Naive thymus-derived CD4-positive, alpha-beta T cell (primary cell): ENCODE measurements around the gene EPB41L1. TPM values are rescaled to one million over a fixed set of nuclear protein-coding genes. Genes with fewer than 3 reads are reported as not detected.
A peak's percentile ranks its signal among the peaks of the same experiment; 100 is the strongest.

Experiments used
- ATAC-seq: fragments of 150-1000 bp; cut with Tn5 transposase; 2 replicates; pipeline ENCODE4 v1.10.0; 2021; ENCODE audit warnings: mild to moderate bottlenecking, moderate library complexity
- CTCF ChIA-PET: fragments of 350-600 bp; sonication (Branson Sonifier 250); formaldehyde crosslinking; loops from one replicate; lab custom pipeline; 2021; ENCODE audit warnings: antibody characterized with exemption; lab: Charles Lee
- POLR2A ChIA-PET: fragments of 350-600 bp; sonication (Branson Sonifier 250); formaldehyde crosslinking; loops from one replicate; lab custom pipeline; 2021; ENCODE audit warnings: antibody characterized with exemption, inconsistent platforms; lab: Charles Lee
- DNase-seq, 9 donors: peaks; one replicate each; pipeline versions ENCODE4 v3.0.0 to v3.0.0-alpha.2; 2020 to 2022; ENCODE audit warnings: mixed read lengths in 1 of 9
- H3K27ac ChIP-seq: one replicate; pipeline ENCODE4 v1.7.0; 2013; ENCODE audit warnings: mild to moderate bottlenecking, low read depth, low read length, moderate library complexity
- H3K27me3 ChIP-seq, 2 donors: one replicate each; pipeline ENCODE4 v1.7.0; 2013; ENCODE audit warnings: low read length in 2 of 2, mild to moderate bottlenecking in 2 of 2, moderate library complexity in 2 of 2; ENCODE audit not compliant: control insufficient read depth in 2 of 2, insufficient read depth in 2 of 2
- H3K36me3 ChIP-seq, 3 experiments: 1 replicate in 2 of 3; 2 replicates in 1 of 3; pipeline ENCODE4 v1.7.0; 2013; ENCODE audit warnings: low read length in 3 of 3, mild to moderate bottlenecking in 3 of 3, moderate library complexity in 1 of 3; ENCODE audit not compliant: insufficient read depth in 3 of 3, control insufficient read depth in 2 of 3
- H3K4me1 ChIP-seq, 2 donors: one replicate each; pipeline ENCODE4 v1.7.0; 2013; ENCODE audit warnings: low read length in 2 of 2, mild to moderate bottlenecking in 2 of 2, moderate library complexity in 1 of 2; ENCODE audit not compliant: control insufficient read depth in 2 of 2, insufficient read depth in 2 of 2
- H3K4me3 ChIP-seq: 2 replicates; pipeline ENCODE4 v1.7.0; 2013; ENCODE audit warnings: mild to moderate bottlenecking, low read length
- H3K9me3 ChIP-seq, 3 experiments: 1 replicate in 2 of 3; 2 replicates in 1 of 3; pipeline ENCODE4 v1.7.0; 2013; ENCODE audit warnings: low read length in 3 of 3; ENCODE audit not compliant: control insufficient read depth in 2 of 3
- H3K27ac Mint-ChIP-seq, 9 donors: one replicate each; pipeline ENCODE4 v1.8.0; 2020 to 2022; ENCODE audit warnings: mixed read lengths in 9 of 9, mild to moderate bottlenecking in 8 of 9, moderate library complexity in 5 of 9, inconsistent platforms in 2 of 9
- H3K27me3 Mint-ChIP-seq, 5 donors: one replicate each; pipeline ENCODE4 v1.8.0; 2021 to 2022; ENCODE audit warnings: mixed read lengths in 5 of 5, mild to moderate bottlenecking in 1 of 5
- H3K36me3 Mint-ChIP-seq, 5 donors: one replicate each; pipeline ENCODE4 v1.8.0; 2020 to 2022; ENCODE audit warnings: mixed read lengths in 5 of 5, mild to moderate bottlenecking in 3 of 5, inconsistent platforms in 1 of 5
- H3K4me1 Mint-ChIP-seq, 7 donors: one replicate each; pipeline ENCODE4 v1.8.0; 2020 to 2022; ENCODE audit warnings: mixed read lengths in 7 of 7, mild to moderate bottlenecking in 3 of 7, inconsistent platforms in 1 of 7
- H3K4me3 Mint-ChIP-seq, 10 donors: one replicate each; pipeline ENCODE4 v1.8.0; 2020 to 2022; ENCODE audit warnings: mild to moderate bottlenecking in 10 of 10, mixed read lengths in 10 of 10, moderate library complexity in 6 of 10, inconsistent platforms in 2 of 10
- H3K9me3 Mint-ChIP-seq, 11 donors: one replicate each; pipeline ENCODE4 v1.8.0; 2020 to 2022; ENCODE audit warnings: mixed read lengths in 11 of 11, mild to moderate bottlenecking in 4 of 11, inconsistent platforms in 1 of 11, moderate library complexity in 1 of 11
- intact Hi-C, 2 donors: fragments of 100-400 bp; cut with micrococcal nuclease; formaldehyde crosslinking; loops; one replicate each; pipeline ENCODE4 v1.15.1; 2023
- polyA plus RNA-seq, 2 donors: library from polyadenylated mRNA; unstranded; fragments of 300-500 nt; fragmentation: Illumina TruSeq; gene quantifications; one replicate each; pipeline ENCODE4 v1.2.3, GENCODE V29; 2021
- total RNA-seq, 6 experiments: library from RNA in 5 of 6; stranded (reverse) in 5 of 6; gene quantifications; 1 replicate in 5 of 6; 2 replicates in 1 of 6; pipeline ENCODE4 v1.2.3 and lab custom pipeline; 2021 to 2026

The EPB41L1 gene
- total and polyA plus RNA-seq, 7 experiments from 2014 or later, result 0.05 to 0.81 (median 0.66) TPM; not detected in 2

DNA sequence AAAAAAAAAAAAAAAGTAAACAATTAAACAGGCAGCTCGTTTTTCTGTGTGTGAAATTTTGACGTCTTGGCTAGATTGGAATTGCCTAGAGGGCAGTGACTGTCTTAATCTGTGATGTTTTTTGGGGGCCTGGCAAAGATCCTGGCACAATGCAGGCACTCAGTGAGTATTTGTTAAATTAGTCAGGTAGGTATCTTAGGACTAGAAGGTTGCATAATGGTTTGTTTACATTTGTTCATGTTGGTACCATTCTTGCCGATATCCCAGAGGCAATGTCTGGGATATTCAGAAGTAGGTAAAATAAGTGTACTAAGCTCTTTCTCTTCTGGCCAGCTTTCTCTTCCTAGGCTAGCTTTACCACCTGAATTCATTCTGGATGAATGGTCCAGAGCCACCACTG is 84.2 kb downstream of the EPB41L1 start:
- peak overlapping the region in 4 of 9 donors; percentile 21 to 79 (median 36) for H3K27ac Mint-ChIP-seq

DNA sequence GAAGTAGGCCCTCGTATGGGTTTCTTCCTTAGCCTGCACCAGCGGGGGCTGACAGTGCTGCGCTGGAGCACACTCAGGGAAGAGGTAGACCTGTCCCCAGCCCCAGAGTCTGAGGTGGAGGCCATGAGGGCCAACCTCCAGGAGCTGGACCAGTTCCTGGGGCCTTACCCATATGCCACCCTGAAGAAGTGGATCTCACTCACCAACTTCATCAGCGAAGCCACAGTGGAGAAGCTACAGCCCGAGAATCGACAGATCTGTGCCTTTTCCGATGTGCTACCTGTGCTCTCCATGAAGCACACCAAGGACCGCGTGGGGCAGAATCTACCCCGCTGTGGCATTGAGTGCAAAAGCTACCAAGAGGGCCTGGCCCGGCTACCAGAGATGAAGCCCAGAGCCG is 85.5 kb downstream of the EPB41L1 start:
- DNase-seq, result no peak
- ChIA-PET POLR2A (no interaction called here), CTCF (interaction anchor here (0.9 to 1.7 kb wide), 2 partner anchors 37 to 249 kb away, joined by 4 to 5 read pairs; no protein-coding TSS in a partner anchor)
- H3K27me3 ChIP-seq, result no peaks in the 10 kb centered on the region
- peaks cover 0 to 22% (median 10%) of the 10 kb centered on the region in 5 donors for H3K36me3 Mint-ChIP-seq
- H3K27ac ChIP-seq, result no peak overlapping the region
- no peaks in the 10 kb centered on the region for H3K9me3 ChIP-seq
- H3K9me3 Mint-ChIP-seq, result no peaks in the 10 kb centered on the region
- H3K27ac Mint-ChIP-seq, result no peak overlapping the region
- H3K4me1 ChIP-seq, result peaks cover 8 to 22% of the 10 kb centered on the region in 2 donors
- peaks cover 9 to 47% (median 13%) of the 10 kb centered on the region in 3 experiments for H3K36me3 ChIP-seq
- H3K4me3 ChIP-seq, result no peak overlapping the region
- peaks cover 30 to 71% (median 50%) of the 10 kb centered on the region in 7 donors for H3K4me1 Mint-ChIP-seq
- ATAC-seq, result no peak
- intact Hi-C loops, result no loop called here
- no peaks in the 10 kb centered on the region for H3K27me3 Mint-ChIP-seq
- H3K4me3 Mint-ChIP-seq, result peak overlapping the region in 2 of 10 donors; percentile 11 to 70

More for the DNA sequence above, 84.2 kb downstream of the EPB41L1 start:
- Mint-ChIP-seq H3K36me3 (peaks cover 0 to 13% (median 6%) of the 10 kb centered on the region in 5 donors), H3K4me3 (peak overlapping the region; percentile 49 to 87 (median 67)), H3K27me3 (no peaks in the 10 kb centered on the region), H3K9me3 (no peaks in the 10 kb centered on the region), H3K4me1 (peaks cover 26 to 64% (median 40%) of the 10 kb centered on the region in 7 donors)
- Histone ChIP-seq H3K27me3 (no peaks in the 10 kb centered on the region), H3K4me3 (no peak overlapping the region), H3K9me3 (no peaks in the 10 kb centered on the region), H3K27ac (no peak overlapping the region), H3K36me3 (peaks cover under 1 to 34% (median 4%) of the 10 kb centered on the region in 3 experiments), H3K4me1 (peaks cover 6 to 22% of the 10 kb centered on the region in 2 donors)
- intact Hi-C loops, result no loop called here
- CTCF ChIA-PET, result interaction anchor here (1.7 kb wide), 1 partner anchor 36 kb away, joined by 4 read pairs; no protein-coding TSS in a partner anchor
- ATAC-seq, result no peak
- POLR2A ChIA-PET, result no interaction called here
- DNase-seq, result no peak

DNA sequence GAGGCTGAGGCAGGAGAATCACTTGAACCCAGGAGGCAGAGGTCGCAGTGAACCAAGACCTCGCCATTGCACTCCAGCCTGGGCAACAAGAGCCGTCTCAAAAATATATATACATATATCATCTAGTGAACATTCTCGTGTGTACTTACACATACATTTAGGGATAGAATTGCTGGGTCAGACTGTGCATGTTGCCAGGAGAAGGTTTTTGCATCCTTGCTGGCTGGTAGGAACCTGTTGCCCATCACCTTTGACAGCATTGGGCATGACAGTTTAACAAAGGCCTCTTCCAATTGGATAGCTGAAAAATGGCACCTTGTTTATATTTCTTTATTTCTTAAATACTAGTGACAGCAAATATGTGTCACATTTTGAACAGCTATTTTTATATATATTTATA is 87.1 kb downstream of the EPB41L1 start:
- no peaks in the 10 kb centered on the region for H3K27me3 Mint-ChIP-seq
- Histone ChIP-seq H3K9me3 (no peaks in the 10 kb centered on the region), H3K27ac (no peak overlapping the region), H3K27me3 (no peaks in the 10 kb centered on the region), H3K36me3 (peaks cover 25 to 63% (median 25%) of the 10 kb centered on the region in 3 experiments), H3K4me3 (no peak overlapping the region), H3K4me1 (peaks cover 8 to 19% of the 10 kb centered on the region in 2 donors)
- ChIA-PET CTCF (no interaction called here), POLR2A (interaction anchor here (0.7 kb wide), 1 partner anchor 437 kb away, joined by 3 read pairs; no protein-coding TSS in a partner anchor)
- DNase-seq, result no peak
- peaks cover 25 to 64% (median 47%) of the 10 kb centered on the region in 7 donors for H3K4me1 Mint-ChIP-seq
- H3K36me3 Mint-ChIP-seq, result peaks cover 0 to 35% (median 15%) of the 10 kb centered on the region in 5 donors
- ATAC-seq, result no peak
- no peak overlapping the region for H3K4me3 Mint-ChIP-seq
- no peaks in the 10 kb centered on the region for H3K9me3 Mint-ChIP-seq
- intact Hi-C loops, result no loop called here
- H3K27ac Mint-ChIP-seq, result no peak overlapping the region

DNA sequence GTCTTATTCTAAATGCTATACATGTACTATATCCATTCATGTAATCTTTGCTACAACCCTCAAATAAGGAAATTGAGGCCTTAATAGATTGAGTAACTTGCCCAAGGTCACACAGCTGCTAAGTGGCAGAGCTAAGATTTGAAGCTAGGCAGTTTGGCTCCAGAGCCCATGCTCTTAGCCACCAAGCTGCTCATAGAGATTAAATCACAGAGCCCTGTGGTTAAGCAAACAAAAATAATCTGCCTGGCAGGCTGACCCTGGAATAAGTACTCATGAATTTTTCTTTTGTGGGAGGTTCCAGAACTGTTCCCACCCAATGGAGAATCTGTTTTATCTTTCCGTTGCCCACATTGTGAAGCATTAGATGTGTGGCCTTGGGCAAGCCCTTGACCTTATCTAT is 89.2 kb downstream of the EPB41L1 start:
- Mint-ChIP-seq H3K27ac (no peak overlapping the region), H3K9me3 (no peaks in the 10 kb centered on the region), H3K4me1 (peaks cover 16 to 62% (median 46%) of the 10 kb centered on the region in 7 donors), H3K36me3 (peaks cover 9 to 55% (median 20%) of the 10 kb centered on the region in 5 donors), H3K4me3 (no peak overlapping the region), H3K27me3 (no peaks in the 10 kb centered on the region)
- H3K27ac ChIP-seq, result no peak overlapping the region
- no peak for ATAC-seq
- peaks cover 25 to 84% (median 30%) of the 10 kb centered on the region in 3 experiments for H3K36me3 ChIP-seq
- H3K4me3 ChIP-seq, result no peak overlapping the region
- no peaks in the 10 kb centered on the region for H3K9me3 ChIP-seq
- H3K4me1 ChIP-seq, result peaks cover 8% of the 10 kb centered on the region in 2 donors
- intact Hi-C loops, result no loop called here
- ChIA-PET POLR2A (no interaction called here), CTCF (interaction anchor here (1.0 kb wide), 2 partner anchors 15 to 41 kb away, joined by 3 to 5 read pairs; no protein-coding TSS in a partner anchor)
- H3K27me3 ChIP-seq, result no peaks in the 10 kb centered on the region
- no peak for DNase-seq

DNA sequence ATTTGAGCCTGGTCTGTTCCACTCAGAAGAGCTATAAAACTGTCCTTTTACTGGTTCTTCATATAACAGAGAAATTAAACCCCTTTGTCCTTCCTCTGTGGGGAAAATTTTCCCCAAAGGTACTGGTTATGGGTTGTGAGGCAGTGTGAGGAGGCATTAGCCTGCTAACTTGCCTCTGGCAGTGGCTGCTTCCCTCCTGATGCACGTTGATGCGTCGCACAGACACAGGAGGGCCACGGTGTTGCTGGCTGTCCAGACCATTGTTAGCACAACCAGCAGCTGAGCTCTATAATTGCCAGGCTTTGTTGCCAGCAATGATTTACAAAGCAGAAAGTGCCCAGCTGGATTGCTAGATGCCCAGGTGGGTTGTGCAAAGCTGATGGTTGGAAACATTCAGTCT is 91.9 kb downstream of the EPB41L1 start:
- H3K27ac Mint-ChIP-seq, result no peak overlapping the region
- DNase-seq, result no peak
- H3K4me3 ChIP-seq, result no peak overlapping the region
- no peak overlapping the region for H3K4me3 Mint-ChIP-seq
- peaks cover 13 to 49% (median 39%) of the 10 kb centered on the region in 7 donors for H3K4me1 Mint-ChIP-seq
- H3K4me1 ChIP-seq, result peaks cover 0 to 8% of the 10 kb centered on the region in 2 donors
- no peaks in the 10 kb centered on the region for H3K9me3 Mint-ChIP-seq
- ChIA-PET POLR2A (no interaction called here), CTCF (interaction anchor here (1.1 kb wide), 1 partner anchor 17 kb away, joined by 3 read pairs; no protein-coding TSS in a partner anchor)
- H3K36me3 ChIP-seq, result peaks cover 25 to 85% (median 31%) of the 10 kb centered on the region in 3 experiments
- intact Hi-C loops, result no loop called here
- no peaks in the 10 kb centered on the region for H3K27me3 ChIP-seq
- H3K27ac ChIP-seq, result no peak overlapping the region
- no peaks in the 10 kb centered on the region for H3K9me3 ChIP-seq
- ATAC-seq, result no peak
- no peaks in the 10 kb centered on the region for H3K27me3 Mint-ChIP-seq
- peaks cover 9 to 56% (median 21%) of the 10 kb centered on the region in 5 donors for H3K36me3 Mint-ChIP-seq

DNA sequence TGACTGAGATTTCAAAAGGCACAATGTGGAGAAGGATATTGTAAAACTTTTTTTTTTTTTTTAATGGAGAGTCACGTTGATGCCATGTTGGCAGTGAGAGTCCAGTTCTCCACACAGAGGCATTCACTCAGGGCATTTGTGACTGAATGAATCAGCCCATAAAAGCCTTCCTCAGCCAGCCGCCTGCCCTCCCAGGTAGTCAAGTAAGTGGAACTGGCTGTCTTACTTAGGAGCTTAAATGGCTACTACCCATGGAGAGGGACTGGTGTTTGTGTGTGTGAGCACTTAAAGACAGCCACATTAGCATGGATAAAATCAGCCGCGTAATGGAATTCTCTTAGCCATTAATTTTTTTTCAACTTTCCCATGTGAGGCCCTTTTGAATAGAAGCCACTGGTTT is 94.3 kb downstream of the EPB41L1 start:
- Histone ChIP-seq H3K4me3 (no peak overlapping the region), H3K4me1 (peaks cover 0 to 6% of the 10 kb centered on the region in 2 donors), H3K27ac (no peak overlapping the region), H3K9me3 (no peaks in the 10 kb centered on the region), H3K27me3 (no peaks in the 10 kb centered on the region), H3K36me3 (peaks cover 24 to 95% (median 32%) of the 10 kb centered on the region in 3 experiments)
- H3K36me3 Mint-ChIP-seq, result peaks cover 9 to 64% (median 22%) of the 10 kb centered on the region in 5 donors
- no peaks in the 10 kb centered on the region for H3K27me3 Mint-ChIP-seq
- peaks cover 17 to 61% (median 41%) of the 10 kb centered on the region in 7 donors for H3K4me1 Mint-ChIP-seq
- ATAC-seq (no peak), DNase-seq (no peak)
- ChIA-PET POLR2A (no interaction called here), CTCF (no interaction called here)
- no peak overlapping the region for H3K4me3 Mint-ChIP-seq
- intact Hi-C loops, result no loop called here
- H3K9me3 Mint-ChIP-seq, result no peaks in the 10 kb centered on the region
- H3K27ac Mint-ChIP-seq, result no peak overlapping the region
